Neural cell (in vitro differentiated cells): ENCODE data around the gene CEBPZ.

Source experiments
- CTCF ChIP-seq: fragments of 450-650 bp; IDR thresholded peaks from 2 replicates; pipeline ENCODE4 v1.5.1; 2014; ENCODE audit warnings: antibody characterized with exemption, mild to moderate bottlenecking, moderate library complexity; ENCODE audit not compliant: poor library complexity, severe bottlenecking
- POLR2AphosphoS5 ChIP-seq: IDR thresholded peaks from 2 replicates; pipeline ENCODE4 v1.6.1; 2012
- RAD21 ChIP-seq: fragments of 450-650 bp; conservative IDR thresholded peaks from 2 replicates; pipeline ENCODE4 v1.6.1; 2014; ENCODE audit warnings: antibody characterized with exemption, mild to moderate bottlenecking, moderate library complexity
- TAF1 ChIP-seq: IDR thresholded peaks from 2 replicates; pipeline ENCODE4 v1.6.1; 2012; ENCODE audit warnings: low read depth

GRCh38 chr2:37246205-37246604, 14.8 kb upstream of the CEBPZ start:
- TF ChIP-seq CTCF (no peak), RAD21 (no peak), POLR2AphosphoS5 (no peak), TAF1 (no peak)
